Measurements from ENCODE around the gene NAGS.

The NAGS gene

DNA sequence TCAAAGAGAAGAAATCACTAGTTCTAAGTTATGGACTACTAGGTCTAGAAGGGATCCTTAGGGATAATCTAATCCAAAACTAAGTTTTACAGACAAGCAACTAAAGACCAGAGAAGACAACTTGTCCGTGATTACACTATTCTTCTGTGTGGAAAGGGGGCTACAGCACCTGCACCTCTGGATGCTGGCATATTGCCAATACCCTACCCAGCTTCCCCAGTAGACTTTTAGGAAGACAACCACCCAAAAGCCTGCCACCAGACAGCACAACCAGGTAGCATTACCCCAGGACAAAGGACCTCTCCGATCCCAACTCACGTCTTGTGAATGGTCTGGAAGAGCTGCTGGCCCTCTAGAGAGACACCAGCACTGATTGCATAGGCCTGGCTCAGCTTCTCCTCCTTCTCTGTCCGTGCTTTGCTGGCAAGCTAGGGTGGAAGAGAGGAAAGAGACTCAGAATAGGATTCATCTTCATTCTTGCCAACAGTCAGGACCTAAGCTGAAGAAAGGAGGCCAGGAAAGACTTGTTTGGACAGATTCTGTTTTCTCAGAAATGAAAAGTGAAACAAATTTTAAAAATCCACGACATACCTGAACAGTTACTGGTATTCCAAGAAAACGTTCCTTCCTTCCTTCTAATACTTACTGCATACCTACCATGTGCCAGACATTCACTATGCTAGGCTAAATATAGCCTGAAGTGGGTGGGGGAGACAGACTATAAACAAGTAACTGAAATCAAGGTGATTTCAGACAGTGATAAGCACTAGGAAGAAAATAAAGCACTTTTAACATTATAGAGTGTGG, 35.6 kb downstream of the NAGS start:
- H3K27me3 ChIP-seq (ENCODE audit: insufficient read depth, low read length, poor library complexity), result no peaks in the 10 kb centered on the region
- H3K4me2 ChIP-seq (ENCODE audit: insufficient read depth, low read length), result no peak overlapping the region
- no peaks in the 10 kb centered on the region for H3K4me1 ChIP-seq (ENCODE audit: insufficient read depth, low read length)
- TF ChIP-seq, protein P1, sequence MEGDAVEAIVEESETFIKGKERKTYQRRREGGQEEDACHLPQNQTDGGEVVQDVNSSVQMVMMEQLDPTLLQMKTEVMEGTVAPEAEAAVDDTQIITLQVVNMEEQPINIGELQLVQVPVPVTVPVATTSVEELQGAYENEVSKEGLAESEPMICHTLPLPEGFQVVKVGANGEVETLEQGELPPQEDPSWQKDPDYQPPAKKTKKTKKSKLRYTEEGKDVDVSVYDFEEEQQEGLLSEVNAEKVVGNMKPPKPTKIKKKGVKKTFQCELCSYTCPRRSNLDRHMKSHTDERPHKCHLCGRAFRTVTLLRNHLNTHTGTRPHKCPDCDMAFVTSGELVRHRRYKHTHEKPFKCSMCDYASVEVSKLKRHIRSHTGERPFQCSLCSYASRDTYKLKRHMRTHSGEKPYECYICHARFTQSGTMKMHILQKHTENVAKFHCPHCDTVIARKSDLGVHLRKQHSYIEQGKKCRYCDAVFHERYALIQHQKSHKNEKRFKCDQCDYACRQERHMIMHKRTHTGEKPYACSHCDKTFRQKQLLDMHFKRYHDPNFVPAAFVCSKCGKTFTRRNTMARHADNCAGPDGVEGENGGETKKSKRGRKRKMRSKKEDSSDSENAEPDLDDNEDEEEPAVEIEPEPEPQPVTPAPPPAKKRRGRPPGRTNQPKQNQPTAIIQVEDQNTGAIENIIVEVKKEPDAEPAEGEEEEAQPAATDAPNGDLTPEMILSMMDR (IDR thresholded peaks at IDR 0.05; ENCODE audit: borderline replicate concordance, extremely low read depth, low read length, poor library complexity, severe bottlenecking), result no peak
- no peak for TF ChIP-seq EZH2 (IDR thresholded peaks at IDR 0.05; ENCODE audit: borderline replicate concordance, low read depth, low read length, severe bottlenecking)
- peaks cover 38% of the 10 kb centered on the region for H4K20me1 ChIP-seq (ENCODE audit: insufficient read depth, low read length)
- H3K4me3 ChIP-seq (ENCODE audit: low read depth in 1 of 2, low read length in 2 of 2), result no peak overlapping the region
- H2AFZ ChIP-seq (ENCODE audit: low read depth, low read length), result no peak overlapping the region
- DNase-seq, result no peak
- H3K27ac ChIP-seq (ENCODE audit: low read length), result no peak overlapping the region
- no peaks in the 10 kb centered on the region for H3K9me3 ChIP-seq (ENCODE audit: insufficient read depth, low read length, severe bottlenecking)
- H3K79me2 ChIP-seq (ENCODE audit: insufficient read depth, low read length), result peaks cover 54% of the 10 kb centered on the region
- H3K9ac ChIP-seq (ENCODE audit: low read depth, low read length), result no peak overlapping the region
- ATAC-seq (ENCODE audit: insufficient read depth, low read depth), result no peak
- H3K36me3 ChIP-seq (ENCODE audit: insufficient read depth, low read length), result peaks cover 47% of the 10 kb centered on the region

DNA sequence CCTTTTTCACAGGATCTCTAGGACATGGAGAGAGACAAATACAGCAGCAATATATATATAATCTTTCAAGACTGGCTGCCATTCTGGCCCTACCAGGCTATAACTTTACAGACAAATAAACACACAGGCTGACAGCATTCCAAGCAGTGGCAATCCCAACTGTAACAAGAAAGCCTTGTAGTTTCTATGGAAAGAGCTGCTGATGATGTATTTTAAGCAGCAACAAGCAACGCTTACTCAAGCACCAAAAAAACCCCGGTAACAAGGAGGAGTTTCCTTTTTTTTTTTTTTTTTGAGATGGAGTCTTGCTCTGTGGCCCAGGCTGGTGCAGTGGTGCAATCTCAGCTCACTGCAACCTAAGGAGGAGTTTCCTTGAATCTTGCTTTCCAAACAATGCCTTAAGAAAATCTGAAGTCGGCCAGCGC, 38.9 kb downstream of the NAGS start:
- Histone ChIP-seq H3K36me3 (ENCODE audit: insufficient read depth, low read length) (peaks cover 42% of the 10 kb centered on the region), H3K79me2 (ENCODE audit: insufficient read depth, low read length) (peaks cover 77% of the 10 kb centered on the region), H3K9ac (ENCODE audit: low read depth, low read length) (no peak overlapping the region)

DNA sequence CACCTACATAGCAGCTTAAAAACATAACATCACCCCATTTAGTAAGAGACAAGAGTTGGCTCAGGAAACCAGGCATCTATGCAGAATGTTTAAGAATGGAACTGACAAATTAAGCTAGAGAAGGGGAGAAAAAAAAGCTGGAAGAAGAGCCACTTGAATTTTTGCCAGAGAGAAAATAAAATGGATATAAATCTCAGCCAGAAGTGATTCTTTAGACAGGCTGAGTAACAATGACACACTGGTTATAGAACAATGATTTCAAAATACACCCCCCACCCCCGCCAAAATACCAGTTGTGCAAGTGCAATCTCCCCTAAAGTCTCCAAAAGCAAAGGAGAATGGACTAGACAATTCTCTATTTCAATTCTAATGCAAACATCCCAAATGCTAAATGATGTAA, 39.6 kb downstream of the NAGS start:
- DNase-seq (no peak), ATAC-seq (ENCODE audit: insufficient read depth, low read depth) (no peak)
- Histone ChIP-seq H3K4me2 (ENCODE audit: insufficient read depth, low read length) (no peak overlapping the region), H3K36me3 (ENCODE audit: insufficient read depth, low read length) (peaks cover 42% of the 10 kb centered on the region), H3K4me1 (ENCODE audit: insufficient read depth, low read length) (no peaks in the 10 kb centered on the region), H2AFZ (ENCODE audit: low read depth, low read length) (no peak overlapping the region), H3K9ac (ENCODE audit: low read depth, low read length) (no peak overlapping the region), H3K9me3 (ENCODE audit: insufficient read depth, low read length, severe bottlenecking) (no peaks in the 10 kb centered on the region), H3K27me3 (ENCODE audit: insufficient read depth, low read length, poor library complexity) (no peaks in the 10 kb centered on the region), H3K79me2 (ENCODE audit: insufficient read depth, low read length) (peaks cover 83% of the 10 kb centered on the region), H3K4me3 (ENCODE audit: low read depth in 1 of 2, low read length in 2 of 2) (no peak overlapping the region), H3K27ac (ENCODE audit: low read length) (no peak overlapping the region), H4K20me1 (ENCODE audit: insufficient read depth, low read length) (peaks cover 59% of the 10 kb centered on the region)
- TF ChIP-seq EZH2 (IDR thresholded peaks at IDR 0.05; ENCODE audit: borderline replicate concordance, low read depth, low read length, severe bottlenecking), result no peak
- TF ChIP-seq, protein P1 (IDR thresholded peaks at IDR 0.05; ENCODE audit: borderline replicate concordance, extremely low read depth, low read length, poor library complexity, severe bottlenecking), result no peak

More for the DNA sequence above, 38.9 kb downstream of the NAGS start:
- Histone ChIP-seq H2AFZ (ENCODE audit: low read depth, low read length) (no peak overlapping the region), H3K4me3 (ENCODE audit: low read depth in 1 of 2, low read length in 2 of 2) (no peak overlapping the region), H4K20me1 (ENCODE audit: insufficient read depth, low read length) (peaks cover 55% of the 10 kb centered on the region), H3K4me2 (ENCODE audit: insufficient read depth, low read length) (no peak overlapping the region), H3K4me1 (ENCODE audit: insufficient read depth, low read length) (no peaks in the 10 kb centered on the region), H3K27me3 (ENCODE audit: insufficient read depth, low read length, poor library complexity) (no peaks in the 10 kb centered on the region), H3K27ac (ENCODE audit: low read length) (no peak overlapping the region), H3K9me3 (ENCODE audit: insufficient read depth, low read length, severe bottlenecking) (no peaks in the 10 kb centered on the region)
- DNase-seq (no peak), ATAC-seq (ENCODE audit: insufficient read depth, low read depth) (no peak)
- TF ChIP-seq EZH2 (IDR thresholded peaks at IDR 0.05; ENCODE audit: borderline replicate concordance, low read depth, low read length, severe bottlenecking), result no peak
- TF ChIP-seq, protein P1 (IDR thresholded peaks at IDR 0.05; ENCODE audit: borderline replicate concordance, extremely low read depth, low read length, poor library complexity, severe bottlenecking), result no peak
